AG10803 (cell line): ENCODE data around the gene ELOVL2.
"Not testable (repeated sequence)": the region's sequence is repeated elsewhere in the genome, so short reads cannot be mapped to it uniquely, and the experiment has no call there.

Source experiments
- DNase-seq: peaks from one replicate; pipeline ENCODE4 v3.0.0; 2010; ENCODE audit warnings: low read depth
- H3K4me3 ChIP-seq: 2 replicates; pipeline ENCODE4 v1.5.1; 2011; ENCODE audit warnings: mild to moderate bottlenecking, low read length, control low read depth
- CTCF ChIP-seq: conservative IDR thresholded peaks from 2 replicates; pipeline ENCODE4 v1.5.1; 2011; ENCODE audit warnings: mild to moderate bottlenecking, low read length, control low read depth, inconsistent platforms

The ELOVL2 gene

GRCh38 chr6:10991115-10991514 is 53.0 kb downstream of the ELOVL2 start:
- DNase-seq, result no peak
- TF ChIP-seq CTCF, result no peak
- no peak overlapping the region for H3K4me3 ChIP-seq

- no peak overlapping the region for H3K4me3 ChIP-seq
- TF ChIP-seq CTCF, result no peak
- DNase-seq, result no peak
Measured at GRCh38 chr6:10989587-10989986, 54.5 kb downstream of the ELOVL2 start.

- not testable (repeated sequence) for DNase-seq
Measured at GRCh38 chr6:10984959-10985358, 59.1 kb downstream of the ELOVL2 start.

GRCh38 chr6:10981409-10981808 is 62.7 kb downstream of the ELOVL2 start:
- no peak for TF ChIP-seq CTCF
- DNase-seq, result no peak
- H3K4me3 ChIP-seq, result no peak overlapping the region

More at GRCh38 chr6:10984959-10985358, 59.1 kb downstream of the ELOVL2 start:
- H3K4me3 ChIP-seq, result not testable (repeated sequence)

- no peak overlapping the region for H3K4me3 ChIP-seq
- TF ChIP-seq CTCF, result no peak
- no peak for DNase-seq
Measured at GRCh38 chr6:10979603-10980002, 64.5 kb downstream of the ELOVL2 start.

GRCh38 chr6:10977231-10977968 is 66.7 kb downstream of the ELOVL2 start:
- TF ChIP-seq CTCF, result no peak
- no peak for DNase-seq
- no peak overlapping the region for H3K4me3 ChIP-seq

- TF ChIP-seq CTCF, result no peak
- no peak for DNase-seq
- no peak overlapping the region for H3K4me3 ChIP-seq
Measured at GRCh38 chr6:10976571-10976970, 67.5 kb downstream of the ELOVL2 start.
